Fibroblast of villous mesenchyme (primary cell): ENCODE results near the gene GNA12. TPM values are rescaled to one million over a fixed set of nuclear protein-coding genes. Genes with fewer than 3 reads are reported as not detected.
"Not testable (repeated sequence)": the region's sequence is repeated elsewhere in the genome, so short reads cannot be mapped to it uniquely, and the experiment has no call there.

Source experiments
- DNase-seq: peaks from one replicate; pipeline ENCODE4 v3.0.0-alpha.2; 2010; ENCODE audit warnings: low read depth
- H3K4me3 ChIP-seq: 2 replicates; pipeline ENCODE4 v1.5.1; 2011; ENCODE audit warnings: low read depth, mild to moderate bottlenecking, low read length
- total RNA-seq: library from RNA; depleted of rRNA; stranded (reverse); fragments of >200 nt; gene quantifications from 2 replicates; pipeline ENCODE4 v1.2.3, GENCODE V29; 2012
- TF ChIP-seq, protein P1 (sequence below): IDR thresholded peaks from 2 replicates; pipeline ENCODE4 v1.5.1; 2012; ENCODE audit warnings: low read depth, mild to moderate bottlenecking, low read length; ENCODE audit not compliant: insufficient read depth

Gene GNA12
- total RNA-seq, 1 donor = 46.2 TPM

DNA sequence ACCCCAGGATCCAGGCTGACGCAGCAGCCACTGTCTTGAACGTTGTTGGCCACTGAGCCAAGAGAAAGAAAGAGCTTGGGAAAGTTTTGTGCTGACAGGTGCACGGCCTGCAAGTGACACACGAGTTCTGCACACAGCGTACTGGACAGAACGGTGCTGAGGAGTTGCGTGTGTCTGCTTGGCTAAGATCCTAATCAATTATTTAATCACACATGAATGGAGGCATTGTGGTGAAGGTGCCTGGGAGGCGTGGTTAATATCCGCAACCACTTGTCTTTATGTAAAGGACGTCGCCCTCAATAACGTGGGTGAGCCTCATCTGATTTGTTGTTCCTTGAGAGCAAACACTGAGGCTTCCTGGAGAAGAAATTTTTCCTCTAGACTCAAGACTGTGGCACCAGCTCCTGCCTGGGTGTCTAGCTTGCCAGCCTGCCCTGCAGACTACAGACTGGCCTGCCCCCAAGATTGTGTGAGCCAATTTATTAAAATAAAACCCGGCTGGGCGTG lies 16.6 kb upstream of the GNA12 start:
- no peak for DNase-seq
- TF ChIP-seq, protein P1, sequence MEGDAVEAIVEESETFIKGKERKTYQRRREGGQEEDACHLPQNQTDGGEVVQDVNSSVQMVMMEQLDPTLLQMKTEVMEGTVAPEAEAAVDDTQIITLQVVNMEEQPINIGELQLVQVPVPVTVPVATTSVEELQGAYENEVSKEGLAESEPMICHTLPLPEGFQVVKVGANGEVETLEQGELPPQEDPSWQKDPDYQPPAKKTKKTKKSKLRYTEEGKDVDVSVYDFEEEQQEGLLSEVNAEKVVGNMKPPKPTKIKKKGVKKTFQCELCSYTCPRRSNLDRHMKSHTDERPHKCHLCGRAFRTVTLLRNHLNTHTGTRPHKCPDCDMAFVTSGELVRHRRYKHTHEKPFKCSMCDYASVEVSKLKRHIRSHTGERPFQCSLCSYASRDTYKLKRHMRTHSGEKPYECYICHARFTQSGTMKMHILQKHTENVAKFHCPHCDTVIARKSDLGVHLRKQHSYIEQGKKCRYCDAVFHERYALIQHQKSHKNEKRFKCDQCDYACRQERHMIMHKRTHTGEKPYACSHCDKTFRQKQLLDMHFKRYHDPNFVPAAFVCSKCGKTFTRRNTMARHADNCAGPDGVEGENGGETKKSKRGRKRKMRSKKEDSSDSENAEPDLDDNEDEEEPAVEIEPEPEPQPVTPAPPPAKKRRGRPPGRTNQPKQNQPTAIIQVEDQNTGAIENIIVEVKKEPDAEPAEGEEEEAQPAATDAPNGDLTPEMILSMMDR = no peak
- H3K4me3 ChIP-seq = no peak overlapping the region

DNA sequence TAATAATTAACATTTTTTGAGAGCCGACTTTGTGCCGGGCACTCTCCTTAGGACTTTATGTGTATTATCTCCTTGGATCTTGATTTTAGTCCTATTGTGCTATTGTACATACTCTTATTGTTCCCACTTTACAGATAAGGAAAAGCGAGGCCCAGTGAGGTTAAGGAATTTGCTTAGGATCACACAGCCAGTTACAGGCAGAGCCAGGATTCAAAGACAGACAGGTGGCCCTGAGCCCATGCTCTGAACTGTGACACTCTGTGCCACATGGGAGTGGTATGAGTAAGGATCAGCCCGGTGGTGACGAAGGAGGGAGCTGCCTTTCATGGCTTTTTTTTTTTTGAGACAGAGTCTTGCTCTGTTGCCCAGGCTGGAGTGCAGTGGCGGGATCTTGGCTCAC lies 15.8 kb upstream of the GNA12 start:
- no peak for DNase-seq
- TF ChIP-seq, protein P1 = no peak
- H3K4me3 ChIP-seq = no peak overlapping the region

DNA sequence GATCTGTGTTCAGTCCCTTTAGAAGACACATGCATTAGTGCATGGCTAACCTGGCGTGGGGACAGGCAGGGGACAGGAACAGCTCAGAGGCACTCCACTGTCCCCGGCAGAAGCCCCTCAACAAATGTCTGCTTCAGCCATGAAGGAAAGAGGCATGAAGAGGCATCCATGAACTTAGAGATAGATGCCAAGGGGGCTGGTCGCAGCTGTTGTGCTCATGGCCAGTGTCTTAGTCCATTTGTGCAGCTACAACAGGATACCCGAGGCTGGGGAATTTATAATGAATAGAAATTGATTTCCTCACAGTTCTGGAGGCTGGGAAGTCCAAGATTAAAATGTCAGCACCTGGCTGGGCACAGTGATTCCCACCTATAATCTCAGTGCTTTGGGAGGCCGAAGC lies 14.5 kb upstream of the GNA12 start:
- DNase-seq = no peak
- TF ChIP-seq, protein P1 = no peak
- no peak overlapping the region for H3K4me3 ChIP-seq

DNA sequence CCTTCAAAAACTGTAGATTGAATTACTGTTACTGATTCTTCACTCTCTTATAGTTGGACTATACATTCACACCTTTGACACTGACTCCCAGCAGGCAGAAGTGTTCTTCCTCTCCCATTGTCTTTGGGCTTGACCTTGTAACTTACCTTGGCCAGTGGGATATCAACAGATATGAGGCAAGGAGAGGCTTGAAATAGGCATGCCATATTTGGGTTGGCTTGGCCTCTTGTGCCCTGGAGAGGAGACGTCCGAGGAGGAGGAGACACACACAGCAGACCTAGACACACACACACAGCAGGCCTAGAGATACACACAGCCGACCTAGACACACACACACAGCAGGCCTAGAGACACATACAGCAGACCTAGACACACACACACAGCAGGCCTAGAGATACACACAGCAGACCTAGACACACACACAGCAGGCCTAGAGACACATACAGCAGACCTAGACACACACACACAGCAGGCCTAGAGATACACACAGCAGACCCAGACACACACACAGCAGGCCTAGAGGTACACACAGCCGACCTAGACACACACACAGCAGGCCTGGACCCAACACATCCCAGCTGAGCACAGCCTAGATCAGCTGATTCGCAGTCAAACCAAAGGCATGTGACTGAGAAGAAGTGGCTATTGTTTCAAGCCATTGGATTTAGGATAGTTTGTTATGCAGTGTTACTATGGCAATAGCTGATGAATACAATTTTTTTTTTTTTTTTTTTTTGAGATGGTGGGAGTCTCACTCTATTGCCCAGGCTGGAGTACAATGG lies 12.5 kb upstream of the GNA12 start:
- no peak for DNase-seq
- no peak overlapping the region for H3K4me3 ChIP-seq
- TF ChIP-seq, protein P1 = no peak

DNA sequence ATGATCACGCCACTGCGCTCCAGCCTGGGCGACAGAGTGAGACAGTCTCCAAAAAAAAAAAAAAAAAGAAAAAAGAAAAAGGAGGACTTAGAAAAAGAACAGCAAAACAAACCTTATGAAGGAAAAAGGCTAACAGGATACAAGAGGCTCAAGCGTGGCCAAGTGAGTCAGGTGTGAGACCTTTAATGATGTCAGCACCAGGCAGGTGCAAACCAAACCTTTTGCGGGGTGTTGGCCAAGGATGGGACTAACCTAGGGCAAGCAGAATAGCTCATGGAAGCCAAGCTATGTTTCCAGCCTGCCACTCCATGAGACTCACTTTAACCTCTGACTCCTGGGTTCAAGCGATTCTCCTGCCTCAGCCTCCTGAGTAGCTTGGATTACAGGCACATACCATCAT lies 11.3 kb upstream of the GNA12 start:
- H3K4me3 ChIP-seq = no peak overlapping the region
- DNase-seq = no peak
- TF ChIP-seq, protein P1 = no peak

DNA sequence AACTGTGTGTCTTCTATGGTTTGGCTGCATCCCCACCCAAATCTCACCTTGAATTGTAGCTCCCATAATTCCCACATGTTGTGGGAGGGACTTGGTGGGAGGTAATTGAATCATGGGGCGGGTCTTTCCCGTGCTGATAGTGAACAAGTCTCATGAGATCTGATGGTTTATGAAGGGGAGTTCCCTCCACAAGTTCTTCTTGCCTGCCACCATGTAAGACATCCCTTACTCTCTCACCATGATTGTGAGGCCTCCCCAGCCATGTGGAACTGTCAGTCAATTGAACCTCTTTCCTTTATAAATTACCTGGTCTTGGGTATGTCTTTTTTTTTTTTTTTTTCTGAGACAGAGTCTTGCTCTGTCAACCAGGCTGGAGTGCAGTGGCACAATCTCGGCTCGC lies 9.4 kb upstream of the GNA12 start:
- H3K4me3 ChIP-seq, DNase-seq: not testable (repeated sequence)

DNA sequence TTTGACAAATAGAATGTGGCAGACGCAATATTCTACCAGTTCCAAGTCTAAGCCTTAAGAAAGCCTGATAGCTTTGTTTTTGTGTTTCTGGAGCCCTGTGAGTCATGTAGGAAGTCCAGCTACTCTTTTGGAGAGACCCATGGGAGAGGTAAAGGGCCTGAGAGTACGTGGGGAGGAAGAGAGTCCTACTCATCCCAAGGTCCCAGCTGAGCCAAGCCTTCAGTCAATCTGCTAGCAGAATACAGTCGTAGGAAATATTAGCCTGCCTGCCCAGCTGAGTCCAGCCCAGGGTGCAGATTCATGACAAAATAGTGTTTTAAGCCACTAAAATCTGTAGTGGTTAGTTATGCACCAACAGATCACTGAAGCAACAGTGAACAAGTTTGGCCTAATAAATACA lies 9.0 kb upstream of the GNA12 start:
- TF ChIP-seq, protein P1 = no peak
- DNase-seq = no peak
- H3K4me3 ChIP-seq = no peak overlapping the region
